Measurements from ENCODE around the gene UPF2. TPM values are rescaled to one million over a fixed set of nuclear protein-coding genes. Genes with fewer than 3 reads are reported as not detected.

UPF2 gene
- total RNA-seq, result 25.1 and 26.2 TPM in 2 replicates
- long read RNA-seq, partial matches to known transcripts, result 14 of 15 reads
- long read RNA-seq, other reads (novel, unspliced or antisense), result 1 of 15 reads

- Mint-ChIP-seq H3K36me3 (ENCODE audit: low read depth) (peaks cover 5% of the 10 kb centered on the region), H3K9me3 (peaks cover 4% of the 10 kb centered on the region), H3K27ac (ENCODE audit: unreplicated experiment) (peak within 1 kb of the TSS; percentile 100), H3K27me3 (ENCODE audit: low read depth) (peaks cover 9% of the 10 kb centered on the region), H3K4me1 (peaks cover 29% of the 10 kb centered on the region), H3K4me3 (peak within 1 kb of the TSS; percentile 98)
- DNase-seq (ENCODE audit: low read depth, low spot score), result peak; percentile 96
- no peak for TF ChIP-seq CTCF (conservative IDR thresholded peaks at IDR 0.05)
These were observed at the start of gene UPF2 for GRCh38 chr10:12042797-12043651. Gene UPF2, minus strand, starts transcription at chr10:12042809. Its CDS starts 7,386 bp downstream, at chr10:12035423.

GRCh38 chr10:12091421-12091820 lies 48.8 kb upstream of the UPF2 start:
- Mint-ChIP-seq H3K27ac (ENCODE audit: unreplicated experiment) (no peak overlapping the region), H3K4me1 (no peaks in the 10 kb centered on the region), H3K36me3 (ENCODE audit: low read depth) (peaks cover 25% of the 10 kb centered on the region), H3K27me3 (ENCODE audit: low read depth) (no peaks in the 10 kb centered on the region), H3K4me3 (no peak overlapping the region), H3K9me3 (no peaks in the 10 kb centered on the region)
- DNase-seq (ENCODE audit: low read depth, low spot score), result no peak
- no peak for TF ChIP-seq CTCF (conservative IDR thresholded peaks at IDR 0.05)

- Mint-ChIP-seq H3K27ac (ENCODE audit: unreplicated experiment) (no peak overlapping the region), H3K9me3 (no peaks in the 10 kb centered on the region), H3K4me1 (no peaks in the 10 kb centered on the region), H3K27me3 (ENCODE audit: low read depth) (no peaks in the 10 kb centered on the region), H3K4me3 (no peak overlapping the region), H3K36me3 (ENCODE audit: low read depth) (peaks cover 20% of the 10 kb centered on the region)
- no peak for TF ChIP-seq CTCF (conservative IDR thresholded peaks at IDR 0.05)
- no peak for DNase-seq (ENCODE audit: low read depth, low spot score)
These were observed 46.3 kb upstream of the UPF2 start for GRCh38 chr10:12088919-12089318.

- Mint-ChIP-seq H3K9me3 (no peaks in the 10 kb centered on the region), H3K4me1 (no peaks in the 10 kb centered on the region), H3K27ac (ENCODE audit: unreplicated experiment) (no peak overlapping the region), H3K27me3 (ENCODE audit: low read depth) (no peaks in the 10 kb centered on the region), H3K4me3 (no peak overlapping the region), H3K36me3 (ENCODE audit: low read depth) (peaks cover 12% of the 10 kb centered on the region)
- no peak for DNase-seq (ENCODE audit: low read depth, low spot score)
- no peak for TF ChIP-seq CTCF (conservative IDR thresholded peaks at IDR 0.05)
These were observed 39.4 kb upstream of the UPF2 start for GRCh38 chr10:12081879-12082557.

- TF ChIP-seq CTCF (conservative IDR thresholded peaks at IDR 0.05), result no peak
- no peak for DNase-seq (ENCODE audit: low read depth, low spot score)
- Mint-ChIP-seq H3K27me3 (ENCODE audit: low read depth) (no peaks in the 10 kb centered on the region), H3K4me1 (no peaks in the 10 kb centered on the region), H3K9me3 (no peaks in the 10 kb centered on the region), H3K4me3 (no peak overlapping the region), H3K27ac (ENCODE audit: unreplicated experiment) (no peak overlapping the region), H3K36me3 (ENCODE audit: low read depth) (peaks cover 12% of the 10 kb centered on the region)
These were observed 38.9 kb upstream of the UPF2 start for GRCh38 chr10:12081470-12081869.
